Fibroblast of lung (primary cell): ENCODE measurements around the gene KCNIP4. TPM values are rescaled to one million over a fixed set of nuclear protein-coding genes. Genes with fewer than 3 reads are reported as not detected.
"Not testable (repeated sequence)": the region's sequence is repeated elsewhere in the genome, so short reads cannot be mapped to it uniquely, and the experiment has no call there.

Source experiments
- DNase-seq, 2 donors: peaks; one replicate each; pipeline versions ENCODE4 v3.0.0 to v3.0.0-alpha.2; 2010; ENCODE audit warnings: low read depth in 2 of 2
- H2AFZ ChIP-seq: 2 replicates; pipeline ENCODE4 v1.5.1; 2012; ENCODE audit warnings: low read length, control low read depth, inconsistent platforms
- H3K27ac ChIP-seq: 2 replicates; pipeline ENCODE4 v1.5.1; 2011; ENCODE audit warnings: low read length, control low read depth; ENCODE audit not compliant: insufficient read depth
- H3K27me3 ChIP-seq: 2 replicates; pipeline ENCODE4 v1.5.1; 2011; ENCODE audit warnings: mild to moderate bottlenecking, low read length; ENCODE audit not compliant: control insufficient read depth, insufficient read depth
- H3K36me3 ChIP-seq: 2 replicates; pipeline ENCODE4 v1.5.1; 2011; ENCODE audit warnings: low read length; ENCODE audit not compliant: control insufficient read depth, insufficient read depth
- H3K4me1 ChIP-seq: 2 replicates; pipeline ENCODE4 v1.5.1; 2011; ENCODE audit warnings: low read length; ENCODE audit not compliant: control insufficient read depth, insufficient read depth; ENCODE audit errors: extremely low read depth
- H3K4me2 ChIP-seq: 2 replicates; pipeline ENCODE4 v1.5.1; 2011; ENCODE audit warnings: low read length, control low read depth; ENCODE audit not compliant: insufficient read depth; ENCODE audit errors: extremely low read depth
- H3K4me3 ChIP-seq, 4 experiments: fragments of 200-600 bp in 1 of 4; sonication (generic) in 1 of 4; replicated peaks in 1 of 4; 2 replicates each; pipeline ENCODE4 v1.5.1; 2011 to 2016; ENCODE audit warnings: low read length in 4 of 4, low read depth in 3 of 4, mild to moderate bottlenecking in 3 of 4, control low read depth in 2 of 4, inconsistent platforms in 1 of 4, mixed read lengths in 1 of 4; ENCODE audit not compliant: insufficient read depth in 1 of 4; ENCODE audit errors: control extremely low read depth in 1 of 4
- H3K79me2 ChIP-seq: 2 replicates; pipeline ENCODE4 v1.5.1; 2012; ENCODE audit warnings: mild to moderate bottlenecking, low read length, inconsistent platforms; ENCODE audit not compliant: control insufficient read depth, insufficient read depth
- H3K9ac ChIP-seq: 2 replicates; pipeline ENCODE4 v1.5.1; 2011; ENCODE audit warnings: mild to moderate bottlenecking, low read length, control low read depth; ENCODE audit not compliant: insufficient read depth
- H3K9me3 ChIP-seq: 2 replicates; pipeline ENCODE4 v1.5.1; 2012; ENCODE audit warnings: low read depth, low read length; ENCODE audit not compliant: control insufficient read depth, insufficient read depth
- H4K20me1 ChIP-seq: 2 replicates; pipeline ENCODE4 v1.5.1; 2011; ENCODE audit warnings: low read length; ENCODE audit not compliant: control insufficient read depth, insufficient read depth; ENCODE audit errors: extremely low read depth
- CTCF ChIP-seq, 2 donors: IDR thresholded peaks in 1 of 2; conservative IDR thresholded peaks in 1 of 2; 1 replicate in 1 of 2; 2 replicates in 1 of 2; pipeline ENCODE4 v1.5.1; 2011 to 2012; ENCODE audit warnings: low read length in 2 of 2, control low read depth in 1 of 2, inconsistent platforms in 1 of 2, low read depth in 1 of 2, mild to moderate bottlenecking in 1 of 2
- EZH2 ChIP-seq: IDR thresholded peaks from 2 replicates; pipeline ENCODE4 v1.5.1; 2012; ENCODE audit warnings: low read length, control low read depth, mild to moderate bottlenecking; ENCODE audit errors: missing control alignments
- polyA plus RNA-seq, 2 donors: library from polyadenylated mRNA; depleted of rRNA in 1 of 2; stranded (reverse) in 1 of 2; unstranded in 1 of 2; fragments of >200 nt; gene quantifications; 2 replicates each; pipeline ENCODE4 v1.2.1, GENCODE V29; 2011 to 2012; ENCODE audit warnings: missing spikeins in 1 of 2
- total RNA-seq: library from RNA; depleted of rRNA; stranded (reverse); fragments of >200 nt; gene quantifications from 2 replicates; pipeline ENCODE4 v1.2.1, GENCODE V29; 2014

The KCNIP4 gene
- total and polyA plus RNA-seq, 2 donors (not counting 1 experiment from before 2014, with no cell fraction given), result not detected

GRCh38 chr4:20754036-20754435 is 1194.5 kb downstream of the KCNIP4 start:
- no peak for DNase-seq
- no peaks in the 10 kb centered on the region for H3K36me3 ChIP-seq
- no peaks in the 10 kb centered on the region for H3K4me1 ChIP-seq
- H3K27ac ChIP-seq, result no peak overlapping the region
- no peaks in the 10 kb centered on the region for H3K9me3 ChIP-seq
- H2AFZ ChIP-seq, result no peak overlapping the region
- TF ChIP-seq EZH2, result no peak
- no peak for TF ChIP-seq CTCF (conservative IDR thresholded peaks at IDR 0.05 in 1 of 2, IDR thresholded peaks at IDR 0.05 in 1 of 2; ENCODE audit: low read depth in 1 of 2, low read length in 2 of 2)
- H3K79me2 ChIP-seq, result no peaks in the 10 kb centered on the region
- no peak overlapping the region for H3K9ac ChIP-seq
- H3K27me3 ChIP-seq, result no peaks in the 10 kb centered on the region
- no peak overlapping the region for H3K4me3 ChIP-seq
- H4K20me1 ChIP-seq, result peaks cover 1% of the 10 kb centered on the region
- H3K4me2 ChIP-seq, result no peak overlapping the region

- Histone ChIP-seq H2AFZ (no peak overlapping the region), H3K9ac (no peak overlapping the region), H3K27ac (no peak overlapping the region), H3K79me2 (no peaks in the 10 kb centered on the region), H3K4me3 (no peak overlapping the region), H3K9me3 (no peaks in the 10 kb centered on the region), H3K4me1 (no peaks in the 10 kb centered on the region), H3K4me2 (no peak overlapping the region), H3K27me3 (no peaks in the 10 kb centered on the region), H4K20me1 (peaks cover 1% of the 10 kb centered on the region), H3K36me3 (no peaks in the 10 kb centered on the region)
- no peak for TF ChIP-seq EZH2
- no peak for TF ChIP-seq CTCF (conservative IDR thresholded peaks at IDR 0.05 in 1 of 2, IDR thresholded peaks at IDR 0.05 in 1 of 2; ENCODE audit: low read depth in 1 of 2, low read length in 2 of 2)
- DNase-seq, result no peak
Observed at GRCh38 chr4:20752641-20753040, 1195.9 kb downstream of the KCNIP4 start.

GRCh38 chr4:20746000-20746399 is 1202.6 kb downstream of the KCNIP4 start:
- H3K4me3 ChIP-seq, H3K79me2 ChIP-seq, DNase-seq, H3K4me1 ChIP-seq, H3K27me3 ChIP-seq, H2AFZ ChIP-seq, H3K4me2 ChIP-seq, H4K20me1 ChIP-seq, H3K27ac ChIP-seq, H3K9me3 ChIP-seq, H3K9ac ChIP-seq, H3K36me3 ChIP-seq: not testable (repeated sequence)

- no peak for DNase-seq
- H3K27ac ChIP-seq, result no peak overlapping the region
- no peaks in the 10 kb centered on the region for H3K27me3 ChIP-seq
- no peaks in the 10 kb centered on the region for H4K20me1 ChIP-seq
- H3K9ac ChIP-seq, result no peak overlapping the region
- H2AFZ ChIP-seq, result no peak overlapping the region
- no peaks in the 10 kb centered on the region for H3K36me3 ChIP-seq
- no peaks in the 10 kb centered on the region for H3K79me2 ChIP-seq
- no peak for TF ChIP-seq CTCF (conservative IDR thresholded peaks at IDR 0.05 in 1 of 2, IDR thresholded peaks at IDR 0.05 in 1 of 2; ENCODE audit: low read depth in 1 of 2, low read length in 2 of 2)
- TF ChIP-seq EZH2, result no peak
- no peak overlapping the region for H3K4me2 ChIP-seq
- H3K4me1 ChIP-seq, result no peaks in the 10 kb centered on the region
- H3K9me3 ChIP-seq, result no peaks in the 10 kb centered on the region
- no peak overlapping the region for H3K4me3 ChIP-seq
Observed at GRCh38 chr4:20735931-20736330, 1212.6 kb downstream of the KCNIP4 start.
